ENCODE measurements around the gene KPNA1. TPM values are rescaled to one million over a fixed set of nuclear protein-coding genes. Genes with fewer than 3 reads are reported as not detected.

KPNA1 gene
- total RNA-seq, 1 experiment from 2014 or later, result 58.8 TPM

DNA sequence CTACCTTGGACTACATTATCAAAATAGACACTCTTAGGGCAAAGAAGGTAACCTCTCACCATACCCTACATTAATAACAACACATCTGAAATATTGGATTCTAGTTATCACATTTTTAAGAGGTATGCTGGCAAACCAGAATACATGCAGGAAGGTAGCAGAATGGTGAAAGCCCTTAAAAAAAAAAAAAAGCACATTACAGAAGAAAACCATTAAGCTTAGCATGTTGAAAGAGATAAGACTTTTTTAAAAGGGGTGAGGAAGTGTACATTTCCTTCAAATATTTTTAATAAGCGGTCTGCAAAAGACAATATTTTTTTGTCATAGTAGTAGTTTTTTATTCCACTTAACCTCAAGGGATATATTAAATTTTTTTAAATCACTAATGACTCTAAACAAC is 52.3 kb downstream of the KPNA1 start:
- H3K27me3 Mint-ChIP-seq (ENCODE audit: low read depth), result no peaks in the 10 kb centered on the region
- peaks cover 3% of the 10 kb centered on the region for H3K4me1 Mint-ChIP-seq
- no peak overlapping the region for H3K4me3 Mint-ChIP-seq
- TF ChIP-seq, protein P1, sequence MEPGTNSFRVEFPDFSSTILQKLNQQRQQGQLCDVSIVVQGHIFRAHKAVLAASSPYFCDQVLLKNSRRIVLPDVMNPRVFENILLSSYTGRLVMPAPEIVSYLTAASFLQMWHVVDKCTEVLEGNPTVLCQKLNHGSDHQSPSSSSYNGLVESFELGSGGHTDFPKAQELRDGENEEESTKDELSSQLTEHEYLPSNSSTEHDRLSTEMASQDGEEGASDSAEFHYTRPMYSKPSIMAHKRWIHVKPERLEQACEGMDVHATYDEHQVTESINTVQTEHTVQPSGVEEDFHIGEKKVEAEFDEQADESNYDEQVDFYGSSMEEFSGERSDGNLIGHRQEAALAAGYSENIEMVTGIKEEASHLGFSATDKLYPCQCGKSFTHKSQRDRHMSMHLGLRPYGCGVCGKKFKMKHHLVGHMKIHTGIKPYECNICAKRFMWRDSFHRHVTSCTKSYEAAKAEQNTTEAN (CRISPR knock-in tag; IDR thresholded peaks at IDR 0.05), result no peak
- TF ChIP-seq NR2C2 (CRISPR knock-in tag; IDR thresholded peaks at IDR 0.05) (no peak), TP53 (CRISPR knock-in tag; IDR thresholded peaks at IDR 0.05) (no peak), FOXK1 (CRISPR knock-in tag; IDR thresholded peaks at IDR 0.05) (no peak), CREM (CRISPR knock-in tag; IDR thresholded peaks at IDR 0.05) (no peak), SMAD4 (CRISPR knock-in tag; IDR thresholded peaks at IDR 0.05) (no peak), ZNF263 (CRISPR knock-in tag; IDR thresholded peaks at IDR 0.05; ENCODE audit: low read depth) (no peak), ZNF671 (CRISPR knock-in tag; IDR thresholded peaks at IDR 0.05) (no peak), ZNF232 (CRISPR knock-in tag; IDR thresholded peaks at IDR 0.05) (no peak), GTF2I (CRISPR knock-in tag; conservative IDR thresholded peaks at IDR 0.05) (no peak), NFYB (CRISPR knock-in tag; conservative IDR thresholded peaks at IDR 0.05; ENCODE audit: low read depth) (no peak), NR3C1 (CRISPR knock-in tag; conservative IDR thresholded peaks at IDR 0.05; ENCODE audit: low read depth) (no peak), ZBTB21 (CRISPR knock-in tag; IDR thresholded peaks at IDR 0.05; ENCODE audit: borderline replicate concordance) (no peak), FOXJ3 (CRISPR knock-in tag; IDR thresholded peaks at IDR 0.05; ENCODE audit: borderline replicate concordance) (no peak), ZNF416 (CRISPR knock-in tag; IDR thresholded peaks at IDR 0.05) (no peak), ZNF423 (CRISPR knock-in tag; IDR thresholded peaks at IDR 0.05) (no peak), KAT7 (CRISPR knock-in tag; IDR thresholded peaks at IDR 0.05; ENCODE audit: borderline replicate concordance) (no peak)
- TF ChIP-seq, protein P2, sequence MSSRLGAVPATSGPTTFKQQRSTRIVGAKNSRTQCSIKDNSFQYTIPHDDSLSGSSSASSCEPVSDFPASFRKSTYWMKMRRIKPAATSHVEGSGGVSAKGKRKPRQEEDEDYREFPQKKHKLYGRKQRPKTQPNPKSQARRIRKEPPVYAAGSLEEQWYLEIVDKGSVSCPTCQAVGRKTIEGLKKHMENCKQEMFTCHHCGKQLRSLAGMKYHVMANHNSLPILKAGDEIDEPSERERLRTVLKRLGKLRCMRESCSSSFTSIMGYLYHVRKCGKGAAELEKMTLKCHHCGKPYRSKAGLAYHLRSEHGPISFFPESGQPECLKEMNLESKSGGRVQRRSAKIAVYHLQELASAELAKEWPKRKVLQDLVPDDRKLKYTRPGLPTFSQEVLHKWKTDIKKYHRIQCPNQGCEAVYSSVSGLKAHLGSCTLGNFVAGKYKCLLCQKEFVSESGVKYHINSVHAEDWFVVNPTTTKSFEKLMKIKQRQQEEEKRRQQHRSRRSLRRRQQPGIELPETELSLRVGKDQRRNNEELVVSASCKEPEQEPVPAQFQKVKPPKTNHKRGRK (CRISPR knock-in tag; IDR thresholded peaks at IDR 0.05; ENCODE audit: borderline replicate concordance), result no peak
- TF ChIP-seq, protein P3, sequence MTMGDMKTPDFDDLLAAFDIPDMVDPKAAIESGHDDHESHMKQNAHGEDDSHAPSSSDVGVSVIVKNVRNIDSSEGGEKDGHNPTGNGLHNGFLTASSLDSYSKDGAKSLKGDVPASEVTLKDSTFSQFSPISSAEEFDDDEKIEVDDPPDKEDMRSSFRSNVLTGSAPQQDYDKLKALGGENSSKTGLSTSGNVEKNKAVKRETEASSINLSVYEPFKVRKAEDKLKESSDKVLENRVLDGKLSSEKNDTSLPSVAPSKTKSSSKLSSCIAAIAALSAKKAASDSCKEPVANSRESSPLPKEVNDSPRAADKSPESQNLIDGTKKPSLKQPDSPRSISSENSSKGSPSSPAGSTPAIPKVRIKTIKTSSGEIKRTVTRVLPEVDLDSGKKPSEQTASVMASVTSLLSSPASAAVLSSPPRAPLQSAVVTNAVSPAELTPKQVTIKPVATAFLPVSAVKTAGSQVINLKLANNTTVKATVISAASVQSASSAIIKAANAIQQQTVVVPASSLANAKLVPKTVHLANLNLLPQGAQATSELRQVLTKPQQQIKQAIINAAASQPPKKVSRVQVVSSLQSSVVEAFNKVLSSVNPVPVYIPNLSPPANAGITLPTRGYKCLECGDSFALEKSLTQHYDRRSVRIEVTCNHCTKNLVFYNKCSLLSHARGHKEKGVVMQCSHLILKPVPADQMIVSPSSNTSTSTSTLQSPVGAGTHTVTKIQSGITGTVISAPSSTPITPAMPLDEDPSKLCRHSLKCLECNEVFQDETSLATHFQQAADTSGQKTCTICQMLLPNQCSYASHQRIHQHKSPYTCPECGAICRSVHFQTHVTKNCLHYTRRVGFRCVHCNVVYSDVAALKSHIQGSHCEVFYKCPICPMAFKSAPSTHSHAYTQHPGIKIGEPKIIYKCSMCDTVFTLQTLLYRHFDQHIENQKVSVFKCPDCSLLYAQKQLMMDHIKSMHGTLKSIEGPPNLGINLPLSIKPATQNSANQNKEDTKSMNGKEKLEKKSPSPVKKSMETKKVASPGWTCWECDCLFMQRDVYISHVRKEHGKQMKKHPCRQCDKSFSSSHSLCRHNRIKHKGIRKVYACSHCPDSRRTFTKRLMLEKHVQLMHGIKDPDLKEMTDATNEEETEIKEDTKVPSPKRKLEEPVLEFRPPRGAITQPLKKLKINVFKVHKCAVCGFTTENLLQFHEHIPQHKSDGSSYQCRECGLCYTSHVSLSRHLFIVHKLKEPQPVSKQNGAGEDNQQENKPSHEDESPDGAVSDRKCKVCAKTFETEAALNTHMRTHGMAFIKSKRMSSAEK (CRISPR knock-in tag; IDR thresholded peaks at IDR 0.05; ENCODE audit: borderline replicate concordance), result no peak
- ChIA-PET POLR2A (no interaction called here), CTCF (no interaction called here)
- peaks cover 38% of the 10 kb centered on the region for H3K36me3 Mint-ChIP-seq
- H3K27ac Mint-ChIP-seq, result no peak overlapping the region
- no peaks in the 10 kb centered on the region for H3K9me3 Mint-ChIP-seq
- ATAC-seq (no peak), DNase-seq (ENCODE audit: low spot score) (no peak)

DNA sequence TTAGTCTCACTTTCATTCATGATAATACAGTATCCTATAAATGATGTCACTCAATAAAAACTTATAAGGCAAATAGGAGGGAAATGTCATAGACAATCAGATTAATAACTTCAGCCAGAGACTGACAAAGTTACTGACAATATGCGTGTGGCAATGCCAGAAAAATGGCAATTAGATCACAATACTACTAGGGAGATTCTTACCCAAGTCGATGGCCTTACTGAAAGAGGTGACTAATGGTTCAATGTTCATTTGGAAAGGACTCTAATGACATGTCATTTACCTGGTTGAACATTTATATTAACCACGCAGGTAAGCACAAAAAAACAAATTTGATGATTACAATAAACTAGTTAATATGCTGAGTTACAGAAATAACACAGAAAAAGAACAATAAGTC is 52.9 kb downstream of the KPNA1 start:
- ChIA-PET CTCF (no interaction called here), POLR2A (no interaction called here)
- 0 out of 2 replicates have a peak overlapping the region, but pooled peaks have one; percentile 74 for H3K27ac Mint-ChIP-seq
- no peak for ATAC-seq
- no peaks in the 10 kb centered on the region for H3K4me1 Mint-ChIP-seq
- H3K4me3 Mint-ChIP-seq, result no peak overlapping the region
- no peaks in the 10 kb centered on the region for H3K9me3 Mint-ChIP-seq
- peaks cover 35% of the 10 kb centered on the region for H3K36me3 Mint-ChIP-seq
- no peaks in the 10 kb centered on the region for H3K27me3 Mint-ChIP-seq (ENCODE audit: low read depth)
- no peak for DNase-seq (ENCODE audit: low spot score)
- TF ChIP-seq, protein P4, sequence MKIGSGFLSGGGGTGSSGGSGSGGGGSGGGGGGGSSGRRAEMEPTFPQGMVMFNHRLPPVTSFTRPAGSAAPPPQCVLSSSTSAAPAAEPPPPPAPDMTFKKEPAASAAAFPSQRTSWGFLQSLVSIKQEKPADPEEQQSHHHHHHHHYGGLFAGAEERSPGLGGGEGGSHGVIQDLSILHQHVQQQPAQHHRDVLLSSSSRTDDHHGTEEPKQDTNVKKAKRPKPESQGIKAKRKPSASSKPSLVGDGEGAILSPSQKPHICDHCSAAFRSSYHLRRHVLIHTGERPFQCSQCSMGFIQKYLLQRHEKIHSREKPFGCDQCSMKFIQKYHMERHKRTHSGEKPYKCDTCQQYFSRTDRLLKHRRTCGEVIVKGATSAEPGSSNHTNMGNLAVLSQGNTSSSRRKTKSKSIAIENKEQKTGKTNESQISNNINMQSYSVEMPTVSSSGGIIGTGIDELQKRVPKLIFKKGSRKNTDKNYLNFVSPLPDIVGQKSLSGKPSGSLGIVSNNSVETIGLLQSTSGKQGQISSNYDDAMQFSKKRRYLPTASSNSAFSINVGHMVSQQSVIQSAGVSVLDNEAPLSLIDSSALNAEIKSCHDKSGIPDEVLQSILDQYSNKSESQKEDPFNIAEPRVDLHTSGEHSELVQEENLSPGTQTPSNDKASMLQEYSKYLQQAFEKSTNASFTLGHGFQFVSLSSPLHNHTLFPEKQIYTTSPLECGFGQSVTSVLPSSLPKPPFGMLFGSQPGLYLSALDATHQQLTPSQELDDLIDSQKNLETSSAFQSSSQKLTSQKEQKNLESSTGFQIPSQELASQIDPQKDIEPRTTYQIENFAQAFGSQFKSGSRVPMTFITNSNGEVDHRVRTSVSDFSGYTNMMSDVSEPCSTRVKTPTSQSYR (CRISPR knock-in tag; IDR thresholded peaks at IDR 0.05), result no peak
- no peak for TF ChIP-seq ETV6 (CRISPR knock-in tag; IDR thresholded peaks at IDR 0.05)
- TF ChIP-seq, protein P3 (CRISPR knock-in tag; IDR thresholded peaks at IDR 0.05; ENCODE audit: borderline replicate concordance), result no peak

Data from WTC11 (cell line).